ENCODE results near the gene UBE3C. TPM values are rescaled to one million over a fixed set of nuclear protein-coding genes. Genes with fewer than 3 reads are reported as not detected.

Gene UBE3C
- total RNA-seq, 1 experiment from 2014 or later: 81.1 TPM

DNA sequence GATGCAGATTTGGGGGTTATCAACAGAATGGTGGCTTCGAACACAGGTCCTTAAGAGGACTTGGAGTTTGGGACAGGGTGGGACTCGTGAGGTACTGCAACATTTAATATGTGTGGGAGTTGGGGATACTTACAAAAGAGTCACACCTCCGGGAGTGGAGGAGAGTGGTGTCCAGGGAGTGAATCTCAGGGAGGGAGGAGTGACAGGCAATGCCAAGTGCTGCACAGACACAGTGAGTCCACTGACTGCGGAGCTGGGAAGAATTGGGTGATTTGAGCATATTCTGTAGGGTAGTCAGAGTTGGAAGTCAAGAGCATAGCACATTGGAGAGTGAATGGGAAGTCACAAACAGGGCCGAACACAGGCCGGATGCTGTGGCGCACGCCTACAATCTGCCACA is 5.1 kb downstream of the UBE3C start:
- Mint-ChIP-seq H3K4me1 (ENCODE audit: low read depth, unreplicated experiment) (peaks cover 47% of the 10 kb centered on the region), H3K9me3 (ENCODE audit: low read depth, unreplicated experiment) (no peaks in the 10 kb centered on the region), H3K27ac (ENCODE audit: unreplicated experiment) (no peak overlapping the region), H3K36me3 (ENCODE audit: insufficient read depth, unreplicated experiment) (peaks cover 43% of the 10 kb centered on the region), H3K27me3 (ENCODE audit: unreplicated experiment) (no peaks in the 10 kb centered on the region), H3K4me3 (ENCODE audit: low read depth, unreplicated experiment) (peak overlapping the region; percentile 0)
- TF ChIP-seq, protein P1, sequence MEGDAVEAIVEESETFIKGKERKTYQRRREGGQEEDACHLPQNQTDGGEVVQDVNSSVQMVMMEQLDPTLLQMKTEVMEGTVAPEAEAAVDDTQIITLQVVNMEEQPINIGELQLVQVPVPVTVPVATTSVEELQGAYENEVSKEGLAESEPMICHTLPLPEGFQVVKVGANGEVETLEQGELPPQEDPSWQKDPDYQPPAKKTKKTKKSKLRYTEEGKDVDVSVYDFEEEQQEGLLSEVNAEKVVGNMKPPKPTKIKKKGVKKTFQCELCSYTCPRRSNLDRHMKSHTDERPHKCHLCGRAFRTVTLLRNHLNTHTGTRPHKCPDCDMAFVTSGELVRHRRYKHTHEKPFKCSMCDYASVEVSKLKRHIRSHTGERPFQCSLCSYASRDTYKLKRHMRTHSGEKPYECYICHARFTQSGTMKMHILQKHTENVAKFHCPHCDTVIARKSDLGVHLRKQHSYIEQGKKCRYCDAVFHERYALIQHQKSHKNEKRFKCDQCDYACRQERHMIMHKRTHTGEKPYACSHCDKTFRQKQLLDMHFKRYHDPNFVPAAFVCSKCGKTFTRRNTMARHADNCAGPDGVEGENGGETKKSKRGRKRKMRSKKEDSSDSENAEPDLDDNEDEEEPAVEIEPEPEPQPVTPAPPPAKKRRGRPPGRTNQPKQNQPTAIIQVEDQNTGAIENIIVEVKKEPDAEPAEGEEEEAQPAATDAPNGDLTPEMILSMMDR (IDR thresholded peaks at IDR 0.05; ENCODE audit: unreplicated experiment): no peak
- no TSS peak for BruUV-seq (replicated peaks)
- CTCF ChIA-PET: no interaction called here
- DNase-seq: no peak
- intact Hi-C loops (cut with micrococcal nuclease; ENCODE audit: unreplicated experiment): loop anchor here (5.0 kb wide), 1 partner anchor 136 kb away; no protein-coding TSS in a partner anchor

DNA sequence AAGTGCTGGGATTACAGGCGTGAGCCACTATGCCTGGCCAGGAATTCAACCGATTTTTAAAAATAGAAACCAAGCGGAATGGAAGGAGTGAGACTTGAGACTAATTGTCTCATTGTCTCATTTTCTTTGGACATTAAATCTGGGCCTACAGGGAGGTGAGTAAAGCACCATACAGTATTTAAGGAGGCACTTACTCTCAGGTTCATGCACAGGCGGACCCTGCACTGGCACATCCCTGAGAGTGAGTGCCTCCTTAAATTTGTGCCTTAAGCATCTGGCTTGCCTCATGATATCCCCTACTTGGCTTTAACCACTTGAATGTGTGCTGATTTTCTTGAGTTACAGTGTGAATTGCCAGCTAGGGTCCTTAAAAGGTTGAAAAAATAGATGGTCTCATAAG is 10.6 kb downstream of the UBE3C start:
- TF ChIP-seq, protein P1 (IDR thresholded peaks at IDR 0.05; ENCODE audit: unreplicated experiment): no peak
- Mint-ChIP-seq H3K27me3 (ENCODE audit: unreplicated experiment) (no peaks in the 10 kb centered on the region), H3K4me1 (ENCODE audit: low read depth, unreplicated experiment) (peaks cover 15% of the 10 kb centered on the region), H3K4me3 (ENCODE audit: low read depth, unreplicated experiment) (no peak overlapping the region), H3K27ac (ENCODE audit: unreplicated experiment) (no peak overlapping the region), H3K9me3 (ENCODE audit: low read depth, unreplicated experiment) (no peaks in the 10 kb centered on the region), H3K36me3 (ENCODE audit: insufficient read depth, unreplicated experiment) (peaks cover 8% of the 10 kb centered on the region)
- no TSS peak for BruUV-seq (replicated peaks)
- CTCF ChIA-PET: no interaction called here
- intact Hi-C loops (cut with micrococcal nuclease; ENCODE audit: unreplicated experiment): no loop called here
- no peak for DNase-seq

DNA sequence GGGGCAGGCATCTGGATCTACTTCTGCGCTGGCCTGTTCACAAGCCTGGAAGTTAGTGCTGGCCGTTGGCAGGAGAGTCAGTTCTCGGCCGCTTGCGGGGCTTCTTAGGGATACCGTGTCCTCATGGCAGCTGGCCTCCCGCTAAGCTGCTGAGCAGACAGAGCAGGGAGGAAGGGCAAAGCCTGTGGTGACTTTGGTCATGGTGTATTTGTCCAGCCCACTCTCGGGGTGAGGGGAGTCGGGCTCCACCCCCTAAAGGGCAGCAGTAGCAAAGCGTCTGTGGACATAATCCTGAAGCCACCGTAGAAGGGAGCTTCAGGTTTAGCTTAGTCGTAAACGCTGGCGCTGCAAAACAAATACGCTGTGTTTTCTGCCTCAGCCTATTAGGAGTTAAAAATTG is 12.2 kb downstream of the UBE3C start:
- no peak overlapping the region for H3K27ac Mint-ChIP-seq (ENCODE audit: unreplicated experiment)
- BruUV-seq (replicated peaks): no TSS peak
- peaks cover 12% of the 10 kb centered on the region for H3K4me1 Mint-ChIP-seq (ENCODE audit: low read depth, unreplicated experiment)

DNA sequence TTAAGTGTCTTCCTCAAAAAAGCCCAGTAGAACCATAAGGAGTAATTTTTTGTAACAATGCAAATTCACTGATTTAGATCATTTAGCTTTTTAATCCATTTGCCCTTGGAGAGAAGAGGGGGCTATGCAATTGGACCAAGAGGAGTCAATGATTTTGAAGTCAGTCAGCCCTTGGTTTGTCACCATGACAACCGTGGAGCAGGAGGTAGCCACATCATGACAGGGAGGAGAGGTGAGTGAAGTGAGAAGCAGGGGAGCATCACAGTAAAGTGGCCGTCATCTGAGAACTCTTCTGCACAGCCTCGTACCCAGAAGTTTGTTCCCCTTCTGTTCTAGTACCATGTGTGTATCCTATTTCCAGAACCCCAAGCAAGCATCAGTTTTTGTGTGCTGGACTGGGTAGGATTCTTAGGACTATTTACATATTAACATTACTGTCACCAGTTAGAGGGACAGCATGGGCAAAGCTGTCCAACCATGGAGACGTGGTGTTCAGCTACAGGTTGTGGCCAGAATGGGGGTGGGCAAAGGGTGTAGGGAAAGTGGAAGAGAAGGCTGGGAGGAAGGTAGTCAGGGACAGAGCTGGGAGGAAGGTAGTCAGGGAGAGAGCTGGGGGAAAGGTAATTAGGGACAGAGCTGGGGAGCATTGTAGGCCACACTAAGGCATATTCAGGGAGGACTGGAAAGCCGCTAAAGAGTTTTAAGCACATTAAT is 13.1 kb downstream of the UBE3C start:
- Mint-ChIP-seq H3K9me3 (ENCODE audit: low read depth, unreplicated experiment) (no peaks in the 10 kb centered on the region), H3K4me1 (ENCODE audit: low read depth, unreplicated experiment) (peaks cover 12% of the 10 kb centered on the region), H3K4me3 (ENCODE audit: low read depth, unreplicated experiment) (no peak overlapping the region), H3K27me3 (ENCODE audit: unreplicated experiment) (no peaks in the 10 kb centered on the region), H3K27ac (ENCODE audit: unreplicated experiment) (no peak overlapping the region), H3K36me3 (ENCODE audit: insufficient read depth, unreplicated experiment) (peaks cover 7% of the 10 kb centered on the region)
- no TSS peak for BruUV-seq (replicated peaks)
- CTCF ChIA-PET: no interaction called here
- DNase-seq: no peak
- TF ChIP-seq, protein P1 (IDR thresholded peaks at IDR 0.05; ENCODE audit: unreplicated experiment): no peak
- intact Hi-C loops (cut with micrococcal nuclease; ENCODE audit: unreplicated experiment): loop anchor here (10.0 kb wide), 1 partner anchor 177 kb away; no protein-coding TSS in a partner anchor

More for the DNA sequence above, 12.2 kb downstream of the UBE3C start:
- CTCF ChIA-PET: no interaction called here
- H3K9me3 Mint-ChIP-seq (ENCODE audit: low read depth, unreplicated experiment): no peaks in the 10 kb centered on the region
- TF ChIP-seq, protein P1 (IDR thresholded peaks at IDR 0.05; ENCODE audit: unreplicated experiment): no peak
- H3K4me3 Mint-ChIP-seq (ENCODE audit: low read depth, unreplicated experiment): no peak overlapping the region
- DNase-seq: no peak
- intact Hi-C loops (cut with micrococcal nuclease; ENCODE audit: unreplicated experiment): loop anchor here (10.0 kb wide), 1 partner anchor 176 kb away; no protein-coding TSS in a partner anchor
- no peaks in the 10 kb centered on the region for H3K27me3 Mint-ChIP-seq (ENCODE audit: unreplicated experiment)
- H3K36me3 Mint-ChIP-seq (ENCODE audit: insufficient read depth, unreplicated experiment): peaks cover 7% of the 10 kb centered on the region
